Measurements from ENCODE around the gene PPP1R11. TPM values are rescaled to one million over a fixed set of nuclear protein-coding genes. Genes with fewer than 3 reads are reported as not detected.
A peak's percentile ranks its signal among the peaks of the same experiment; 100 is the strongest.

Gene PPP1R11
- total and polyA plus RNA-seq, 9 of the 15 experiments (the other 6 are each of a cell fraction or from before 2014, with no cell fraction given), result 17.8 to 94.8 (median 44.6) TPM

- TF ChIP-seq RREB1 (CRISPR knock-in tag; IDR thresholded peaks at IDR 0.05) (0 out of 2 replicates have a peak, but pooled peaks have one; percentile 49), TCF7 (IDR thresholded peaks at IDR 0.05; ENCODE audit: borderline replicate concordance) (no peak), TSHZ1 (CRISPR knock-in tag; IDR thresholded peaks at IDR 0.05) (no peak), ZBTB33 (CRISPR knock-in tag; IDR thresholded peaks at IDR 0.05) (peak; percentile 33; the same call in 1 of the 2 replicates), ZNF398 (CRISPR knock-in tag; IDR thresholded peaks at IDR 0.05) (no peak), NR2C2 (CRISPR knock-in tag; IDR thresholded peaks at IDR 0.05) (peak; percentile 27; the same call in 1 of the 2 replicates), NR2C2 (tag; IDR thresholded peaks at IDR 0.05) (peak; percentile 97), ZNF146 (CRISPR knock-in tag; IDR thresholded peaks at IDR 0.05; ENCODE audit: unreplicated experiment) (no peak), MBD1 (CRISPR knock-in tag; IDR thresholded peaks at IDR 0.05) (no peak), L3MBTL2 (IDR thresholded peaks at IDR 0.05) (peak; percentile 85)
Measured at GRCh38 chr6:30066577-30067459, at the start of gene PPP1R11 (continued).
